Measurements from ENCODE around the gene FAM169A. TPM values are rescaled to one million over a fixed set of nuclear protein-coding genes. Genes with fewer than 3 reads are reported as not detected.

Gene FAM169A
- total RNA-seq, 1 experiment from 2014 or later: 23.2 TPM

DNA sequence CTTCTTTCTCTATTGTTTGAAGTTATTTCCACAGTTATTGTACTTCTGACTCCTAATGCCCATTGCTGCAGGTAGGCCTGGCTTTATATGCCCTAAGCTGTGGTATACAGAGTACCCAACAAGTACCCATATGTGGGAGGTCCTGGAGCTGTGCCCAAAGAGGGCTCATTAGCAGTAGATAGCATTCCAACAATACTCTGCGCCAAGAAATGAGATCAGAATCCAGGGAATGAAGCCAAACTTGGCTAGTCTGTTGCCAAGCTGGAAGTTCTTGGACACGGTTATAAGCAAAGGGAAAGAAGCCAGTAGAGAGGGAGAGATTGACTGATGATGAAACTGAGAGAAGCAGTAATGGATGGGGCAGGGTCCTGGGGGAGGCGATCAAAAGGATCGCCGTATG is 29.7 kb upstream of the FAM169A start (continued):
- TF ChIP-seq, protein P1, sequence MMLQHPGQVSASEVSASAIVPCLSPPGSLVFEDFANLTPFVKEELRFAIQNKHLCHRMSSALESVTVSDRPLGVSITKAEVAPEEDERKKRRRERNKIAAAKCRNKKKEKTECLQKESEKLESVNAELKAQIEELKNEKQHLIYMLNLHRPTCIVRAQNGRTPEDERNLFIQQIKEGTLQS (IDR thresholded peaks at IDR 0.05): no peak
- no peak for TF ChIP-seq POLR2AphosphoS5 (IDR thresholded peaks at IDR 0.05; ENCODE audit: low read depth, low read length)
- TF ChIP-seq EGR1 (IDR thresholded peaks at IDR 0.05; ENCODE audit: low read depth): no peak
- TF ChIP-seq, protein P2, sequence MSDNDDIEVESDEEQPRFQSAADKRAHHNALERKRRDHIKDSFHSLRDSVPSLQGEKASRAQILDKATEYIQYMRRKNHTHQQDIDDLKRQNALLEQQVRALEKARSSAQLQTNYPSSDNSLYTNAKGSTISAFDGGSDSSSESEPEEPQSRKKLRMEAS (IDR thresholded peaks at IDR 0.05): no peak
- TF ChIP-seq YY1 (IDR thresholded peaks at IDR 0.05; ENCODE audit: extremely low read depth, insufficient replicate concordance, low read depth, low read length): no peak
- no peak for TF ChIP-seq SP1 (IDR thresholded peaks at IDR 0.05; ENCODE audit: low read depth)

DNA sequence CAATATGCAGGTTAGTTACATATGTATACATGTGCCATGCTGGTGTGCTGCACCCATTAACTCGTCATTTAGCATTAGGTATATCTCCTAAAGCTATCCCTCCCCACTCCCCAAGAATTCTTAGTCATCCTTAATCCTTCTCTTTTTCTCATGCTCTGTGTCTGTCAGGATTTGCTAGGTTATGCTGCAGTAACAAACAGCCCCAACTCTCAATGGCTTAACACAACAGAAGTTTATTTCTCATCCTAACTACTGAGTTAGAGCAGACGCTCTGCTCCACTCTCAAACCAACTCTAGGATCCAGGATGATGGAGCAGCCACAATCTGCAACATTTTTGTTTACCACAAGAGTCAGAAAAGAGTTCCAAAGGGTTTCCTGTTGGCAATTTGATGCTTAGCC is 28.2 kb upstream of the FAM169A start:
- RAD21 ChIA-PET (ENCODE audit: low non-redundant PET in 1 of 2, low total read pairs in 2 of 2, uncharacterized antibody in 2 of 2, unreplicated experiment in 2 of 2): no interaction called here
- DNase-seq (ENCODE audit: low read depth, low spot score) (no peak), ATAC-seq (no peak)
- H3K4me3 ChIP-seq (replicated peaks in 1 of 2; ENCODE audit: low read depth in 1 of 2, low read length in 2 of 2): no peak overlapping the region
- TF ChIP-seq, protein P3, sequence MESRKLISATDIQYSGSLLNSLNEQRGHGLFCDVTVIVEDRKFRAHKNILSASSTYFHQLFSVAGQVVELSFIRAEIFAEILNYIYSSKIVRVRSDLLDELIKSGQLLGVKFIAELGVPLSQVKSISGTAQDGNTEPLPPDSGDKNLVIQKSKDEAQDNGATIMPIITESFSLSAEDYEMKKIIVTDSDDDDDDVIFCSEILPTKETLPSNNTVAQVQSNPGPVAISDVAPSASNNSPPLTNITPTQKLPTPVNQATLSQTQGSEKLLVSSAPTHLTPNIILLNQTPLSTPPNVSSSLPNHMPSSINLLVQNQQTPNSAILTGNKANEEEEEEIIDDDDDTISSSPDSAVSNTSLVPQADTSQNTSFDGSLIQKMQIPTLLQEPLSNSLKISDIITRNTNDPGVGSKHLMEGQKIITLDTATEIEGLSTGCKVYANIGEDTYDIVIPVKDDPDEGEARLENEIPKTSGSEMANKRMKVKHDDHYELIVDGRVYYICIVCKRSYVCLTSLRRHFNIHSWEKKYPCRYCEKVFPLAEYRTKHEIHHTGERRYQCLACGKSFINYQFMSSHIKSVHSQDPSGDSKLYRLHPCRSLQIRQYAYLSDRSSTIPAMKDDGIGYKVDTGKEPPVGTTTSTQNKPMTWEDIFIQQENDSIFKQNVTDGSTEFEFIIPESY (IDR thresholded peaks at IDR 0.05; ENCODE audit: extremely low read depth, insufficient replicate concordance, low read length): no peak
- TF ChIP-seq, protein P4, sequence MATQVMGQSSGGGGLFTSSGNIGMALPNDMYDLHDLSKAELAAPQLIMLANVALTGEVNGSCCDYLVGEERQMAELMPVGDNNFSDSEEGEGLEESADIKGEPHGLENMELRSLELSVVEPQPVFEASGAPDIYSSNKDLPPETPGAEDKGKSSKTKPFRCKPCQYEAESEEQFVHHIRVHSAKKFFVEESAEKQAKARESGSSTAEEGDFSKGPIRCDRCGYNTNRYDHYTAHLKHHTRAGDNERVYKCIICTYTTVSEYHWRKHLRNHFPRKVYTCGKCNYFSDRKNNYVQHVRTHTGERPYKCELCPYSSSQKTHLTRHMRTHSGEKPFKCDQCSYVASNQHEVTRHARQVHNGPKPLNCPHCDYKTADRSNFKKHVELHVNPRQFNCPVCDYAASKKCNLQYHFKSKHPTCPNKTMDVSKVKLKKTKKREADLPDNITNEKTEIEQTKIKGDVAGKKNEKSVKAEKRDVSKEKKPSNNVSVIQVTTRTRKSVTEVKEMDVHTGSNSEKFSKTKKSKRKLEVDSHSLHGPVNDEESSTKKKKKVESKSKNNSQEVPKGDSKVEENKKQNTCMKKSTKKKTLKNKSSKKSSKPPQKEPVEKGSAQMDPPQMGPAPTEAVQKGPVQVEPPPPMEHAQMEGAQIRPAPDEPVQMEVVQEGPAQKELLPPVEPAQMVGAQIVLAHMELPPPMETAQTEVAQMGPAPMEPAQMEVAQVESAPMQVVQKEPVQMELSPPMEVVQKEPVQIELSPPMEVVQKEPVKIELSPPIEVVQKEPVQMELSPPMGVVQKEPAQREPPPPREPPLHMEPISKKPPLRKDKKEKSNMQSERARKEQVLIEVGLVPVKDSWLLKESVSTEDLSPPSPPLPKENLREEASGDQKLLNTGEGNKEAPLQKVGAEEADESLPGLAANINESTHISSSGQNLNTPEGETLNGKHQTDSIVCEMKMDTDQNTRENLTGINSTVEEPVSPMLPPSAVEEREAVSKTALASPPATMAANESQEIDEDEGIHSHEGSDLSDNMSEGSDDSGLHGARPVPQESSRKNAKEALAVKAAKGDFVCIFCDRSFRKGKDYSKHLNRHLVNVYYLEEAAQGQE (IDR thresholded peaks at IDR 0.05; ENCODE audit: low read depth): no peak
- TF ChIP-seq, protein P2 (IDR thresholded peaks at IDR 0.05): no peak
- TF ChIP-seq, protein P5, sequence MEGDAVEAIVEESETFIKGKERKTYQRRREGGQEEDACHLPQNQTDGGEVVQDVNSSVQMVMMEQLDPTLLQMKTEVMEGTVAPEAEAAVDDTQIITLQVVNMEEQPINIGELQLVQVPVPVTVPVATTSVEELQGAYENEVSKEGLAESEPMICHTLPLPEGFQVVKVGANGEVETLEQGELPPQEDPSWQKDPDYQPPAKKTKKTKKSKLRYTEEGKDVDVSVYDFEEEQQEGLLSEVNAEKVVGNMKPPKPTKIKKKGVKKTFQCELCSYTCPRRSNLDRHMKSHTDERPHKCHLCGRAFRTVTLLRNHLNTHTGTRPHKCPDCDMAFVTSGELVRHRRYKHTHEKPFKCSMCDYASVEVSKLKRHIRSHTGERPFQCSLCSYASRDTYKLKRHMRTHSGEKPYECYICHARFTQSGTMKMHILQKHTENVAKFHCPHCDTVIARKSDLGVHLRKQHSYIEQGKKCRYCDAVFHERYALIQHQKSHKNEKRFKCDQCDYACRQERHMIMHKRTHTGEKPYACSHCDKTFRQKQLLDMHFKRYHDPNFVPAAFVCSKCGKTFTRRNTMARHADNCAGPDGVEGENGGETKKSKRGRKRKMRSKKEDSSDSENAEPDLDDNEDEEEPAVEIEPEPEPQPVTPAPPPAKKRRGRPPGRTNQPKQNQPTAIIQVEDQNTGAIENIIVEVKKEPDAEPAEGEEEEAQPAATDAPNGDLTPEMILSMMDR (IDR thresholded peaks at IDR 0.05 in 2 of 3, conservative IDR thresholded peaks at IDR 0.05 in 1 of 3; ENCODE audit: borderline replicate concordance in 1 of 3, insufficient read depth in 1 of 3, low read depth in 2 of 3, low read length in 2 of 3): no peak
- TF ChIP-seq EZH2phosphoT487 (IDR thresholded peaks at IDR 0.05; ENCODE audit: borderline replicate concordance): no peak
- H3K9me2 ChIP-seq (ENCODE audit: insufficient read depth): no peaks in the 10 kb centered on the region
- BruUV-seq (replicated peaks): no TSS peak
- POLR2A ChIA-PET: no interaction called here
- no peak overlapping the region for H3K27ac ChIP-seq (ENCODE audit: low read depth, low read length)
- no peaks in the 10 kb centered on the region for H4K20me1 ChIP-seq (ENCODE audit: insufficient read depth)
- H3K79me2 ChIP-seq (ENCODE audit: insufficient read depth, low read length): no peaks in the 10 kb centered on the region
- CTCF ChIA-PET: no interaction called here
- no peaks in the 10 kb centered on the region for H3K4me1 ChIP-seq (ENCODE audit: control insufficient read depth in 1 of 2, insufficient read depth in 2 of 2, low read length in 2 of 2)
- intact Hi-C loops (cut with micrococcal nuclease): no loop called here
- no peak overlapping the region for H2AFZ ChIP-seq (ENCODE audit: low read depth, low read length, poor library complexity, severe bottlenecking)
- H3K9ac ChIP-seq (ENCODE audit: low read length): no peak overlapping the region
- no peak overlapping the region for H3K4me2 ChIP-seq (ENCODE audit: low read length)
- no peaks in the 10 kb centered on the region for H3K36me3 ChIP-seq (ENCODE audit: control insufficient read depth in 1 of 2, insufficient read depth in 2 of 2, low read length in 2 of 2)
- peaks cover 0 to 5% of the 10 kb centered on the region in 2 experiments; a peak in 1 of 4 replicates for H3K9me3 ChIP-seq (ENCODE audit: control insufficient read depth in 1 of 2, insufficient read depth in 1 of 2, low read depth in 1 of 2, low read length in 2 of 2)
- H3K27me3 ChIP-seq (ENCODE audit: insufficient read depth, low read length): no peaks in the 10 kb centered on the region
